SK-MEL-5 (cell line): ENCODE data around the gene C5. TPM values are rescaled to one million over a fixed set of nuclear protein-coding genes. Genes with fewer than 3 reads are reported as not detected.
"Not testable (repeated sequence)": the region's sequence is repeated elsewhere in the genome, so short reads cannot be mapped to it uniquely, and the experiment has no call there.

ENCODE experiments used
- DNase-seq: peaks from one replicate; pipeline ENCODE4 v3.0.0-alpha.2; 2016; ENCODE audit warnings: low read depth, low spot score
- in situ Hi-C: cut with HindIII; loops from 2 replicates; pipeline ENCODE4 v1.10.0; 2016; ENCODE audit warnings: low sequenced_read_pairs, high pct_unique_total_duplicates, low pct_unique_long_range_greater_than_20kb
- polyA plus RNA-seq, 2 experiments: library from polyadenylated mRNA; depleted of rRNA; stranded (reverse); fragments of >200 nt; gene quantifications; 2 replicates each; pipeline ENCODE4 v1.2.3, GENCODE V29; 2015
- total RNA-seq: library from RNA; depleted of rRNA; stranded (reverse); fragments of >200 nt; shearing (Covaris generic); gene quantifications from 2 replicates; pipeline ENCODE4 v1.2.3, GENCODE V29; 2014; rRNA removed

C5 gene
- total RNA-seq = 1.8 and 1.9 TPM in 2 replicates
- 0.85 and 2.5 TPM in 2 replicates for polyA plus RNA-seq (2015; cell fraction: cytosol; rRNA removed)
- 5.3 and 9.1 TPM in 2 replicates for polyA plus RNA-seq (2015; cell fraction: nucleus; rRNA removed)

DNA sequence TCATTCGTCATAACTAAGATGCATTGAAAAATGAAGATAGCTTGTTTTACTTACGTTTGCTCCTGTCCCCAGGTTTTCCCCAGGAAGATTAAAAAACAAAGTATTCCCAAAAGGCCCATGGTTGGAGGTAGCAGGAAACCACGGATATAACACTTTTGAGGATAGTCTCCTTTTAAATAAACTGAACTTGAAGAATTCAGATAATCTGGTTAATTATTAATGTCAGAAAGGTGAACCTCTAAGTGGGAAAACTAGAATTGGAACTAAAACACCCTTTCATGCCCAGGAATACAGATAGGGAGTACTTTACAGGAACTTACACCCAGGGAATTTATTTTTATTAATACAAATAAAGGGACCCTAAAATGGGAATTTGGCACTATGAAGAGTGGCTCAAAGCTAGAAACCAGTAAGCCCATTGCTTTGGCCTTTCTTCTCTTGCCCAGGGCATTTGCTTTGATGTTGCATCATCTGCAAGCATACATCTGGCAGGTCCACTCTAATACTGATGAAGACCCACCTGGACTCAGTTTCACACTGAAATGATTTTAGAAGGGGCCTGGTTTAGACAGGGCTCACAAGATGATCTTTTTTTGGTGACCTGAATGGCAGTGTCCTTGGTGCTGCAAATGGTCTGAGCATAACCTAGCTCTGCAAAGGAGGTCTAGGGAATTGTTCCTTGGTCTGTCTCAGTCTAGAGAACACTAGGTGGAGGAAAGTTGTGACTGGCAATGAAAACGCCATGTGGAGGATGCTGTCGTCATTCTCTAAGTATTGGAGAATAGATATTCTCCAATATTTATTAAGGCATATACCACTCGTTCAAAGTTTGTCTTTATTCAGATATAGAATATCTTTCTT is at the start of gene C5:
Gene C5 (minus strand): TSS at position 148 of the 861 bp plus-strand sequence. CDS start 29 bp downstream, at position 119.
- no peak for DNase-seq
- in situ Hi-C loops = no loop called here

DNA sequence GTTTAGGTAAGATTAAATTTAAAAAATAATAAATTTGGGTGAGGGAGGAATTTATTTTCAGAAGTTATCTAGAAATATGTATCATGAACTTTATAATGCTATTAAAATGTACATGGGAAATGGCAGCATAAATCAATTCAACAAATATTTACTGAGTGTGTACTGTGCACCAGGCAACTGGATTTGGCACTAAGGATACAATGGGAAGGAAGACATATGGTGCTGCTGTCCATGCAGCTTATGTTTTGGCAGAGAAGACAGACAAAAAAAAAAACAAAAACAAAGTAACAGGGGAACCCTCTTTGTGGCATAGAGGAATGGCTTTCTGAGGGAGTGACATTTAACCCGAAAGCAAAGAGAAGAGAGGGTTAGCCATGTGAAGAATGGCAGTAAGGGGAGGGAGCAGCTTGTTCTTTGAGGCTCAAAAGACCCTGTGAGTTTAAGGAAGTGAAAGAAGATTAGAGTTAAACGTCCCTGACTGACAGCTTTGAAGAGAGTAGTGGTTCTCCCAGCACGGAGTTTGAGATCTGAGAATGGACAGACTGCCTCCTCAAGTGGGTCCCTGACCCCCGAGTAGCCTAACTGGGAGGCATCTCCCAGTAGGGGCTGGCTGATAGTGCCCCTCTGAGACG is 48.6 kb upstream of the C5 start:
- in situ Hi-C loops = no loop called here
- DNase-seq = no peak

DNA sequence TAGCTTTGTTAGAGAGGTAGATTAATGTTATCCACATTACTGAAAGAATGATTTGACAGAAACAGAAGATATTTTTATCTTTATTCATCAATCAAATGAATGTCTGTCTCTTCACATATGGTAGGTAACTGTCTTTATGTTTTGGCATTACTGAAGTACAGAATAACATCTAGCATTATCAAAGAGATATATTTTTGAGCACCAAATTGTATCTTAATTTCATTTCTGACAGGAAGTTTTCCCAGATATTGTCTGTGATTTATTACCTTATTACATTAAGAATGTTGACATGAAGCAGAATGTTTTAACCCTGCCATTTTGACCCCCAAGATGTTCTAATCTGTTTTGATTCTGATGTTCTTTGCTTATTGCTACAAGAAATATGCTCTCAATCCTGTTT is 45.0 kb upstream of the C5 start:
- in situ Hi-C loops = no loop called here
- no peak for DNase-seq

DNA sequence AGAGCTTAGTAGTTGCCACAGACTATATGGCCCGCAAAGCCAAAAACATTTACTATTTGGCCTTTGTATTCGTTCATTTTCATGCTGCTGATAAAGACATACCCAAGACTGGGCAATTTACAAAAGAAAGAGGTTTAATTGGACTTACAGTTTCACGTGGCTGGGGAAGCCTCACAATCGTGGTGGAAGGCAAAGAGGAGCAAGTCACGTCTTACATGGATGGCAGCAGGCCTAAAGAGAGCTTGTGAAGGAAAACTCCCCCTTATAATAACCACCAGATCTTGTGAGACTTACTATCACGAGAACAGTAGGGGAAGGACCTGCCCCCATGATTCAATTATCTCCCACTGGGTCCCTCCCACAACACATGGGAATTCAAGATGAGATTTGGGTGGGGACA is 40.7 kb upstream of the C5 start:
- in situ Hi-C loops, DNase-seq: not testable (repeated sequence)

DNA sequence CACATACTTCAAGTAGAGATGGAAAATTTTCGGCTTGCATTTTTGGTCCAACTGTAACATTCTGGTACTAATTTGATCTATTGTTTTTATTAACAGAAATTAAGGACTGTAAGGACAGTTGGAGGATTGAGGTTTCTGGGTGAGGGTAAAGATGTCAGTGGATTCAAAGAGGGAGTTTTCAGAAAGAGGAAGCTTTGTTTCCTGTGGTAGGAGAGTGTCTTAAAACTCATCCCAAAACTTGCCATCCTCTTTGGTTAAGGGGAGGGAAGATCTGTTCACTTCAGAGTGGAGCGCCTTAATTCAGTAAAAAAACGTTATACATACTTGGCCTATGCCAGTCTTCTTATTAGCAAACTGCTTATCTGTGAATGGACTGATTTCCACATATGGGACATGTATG is 38.5 kb upstream of the C5 start:
- no peak for DNase-seq
- in situ Hi-C loops = no loop called here

DNA sequence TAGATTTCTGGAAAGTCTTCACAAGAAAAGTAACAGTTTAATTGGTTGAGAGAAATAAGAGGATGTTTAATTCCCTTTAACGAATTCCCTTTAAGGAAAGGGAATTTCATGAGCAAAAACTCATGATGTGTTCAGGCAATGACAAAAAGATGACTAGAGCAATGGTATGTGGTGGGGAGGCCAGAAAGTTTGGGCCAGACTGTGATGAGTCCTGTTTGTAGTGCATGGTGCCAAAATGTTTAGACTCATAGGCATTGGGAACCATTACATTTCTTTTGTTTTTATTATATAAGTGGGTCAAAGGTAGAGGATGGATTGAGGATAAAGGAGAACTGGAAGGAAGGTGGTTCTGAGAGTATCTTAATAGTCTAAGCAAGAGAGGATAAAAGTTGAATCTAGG is 35.6 kb upstream of the C5 start:
- DNase-seq = no peak
- in situ Hi-C loops = no loop called here

DNA sequence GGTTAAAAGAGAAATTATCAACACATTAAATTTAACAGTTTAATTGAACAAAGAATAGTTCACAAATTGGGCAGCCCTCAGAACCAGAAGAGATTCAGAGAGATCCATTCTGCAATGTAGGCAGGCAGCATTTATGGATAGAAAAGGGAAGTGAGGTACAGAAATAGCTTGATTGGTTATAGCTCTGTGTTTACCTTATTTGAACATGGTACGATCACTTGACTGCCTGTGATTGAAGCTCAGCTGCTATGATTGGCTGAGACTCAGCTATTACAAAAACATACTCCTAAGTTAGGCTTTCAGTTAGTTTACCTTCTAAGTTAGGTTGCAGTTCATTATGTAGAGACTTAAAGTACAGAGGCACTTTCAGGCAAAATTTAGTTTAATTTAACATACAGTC is 32.0 kb upstream of the C5 start:
- no peak for DNase-seq
- in situ Hi-C loops = no loop called here

DNA sequence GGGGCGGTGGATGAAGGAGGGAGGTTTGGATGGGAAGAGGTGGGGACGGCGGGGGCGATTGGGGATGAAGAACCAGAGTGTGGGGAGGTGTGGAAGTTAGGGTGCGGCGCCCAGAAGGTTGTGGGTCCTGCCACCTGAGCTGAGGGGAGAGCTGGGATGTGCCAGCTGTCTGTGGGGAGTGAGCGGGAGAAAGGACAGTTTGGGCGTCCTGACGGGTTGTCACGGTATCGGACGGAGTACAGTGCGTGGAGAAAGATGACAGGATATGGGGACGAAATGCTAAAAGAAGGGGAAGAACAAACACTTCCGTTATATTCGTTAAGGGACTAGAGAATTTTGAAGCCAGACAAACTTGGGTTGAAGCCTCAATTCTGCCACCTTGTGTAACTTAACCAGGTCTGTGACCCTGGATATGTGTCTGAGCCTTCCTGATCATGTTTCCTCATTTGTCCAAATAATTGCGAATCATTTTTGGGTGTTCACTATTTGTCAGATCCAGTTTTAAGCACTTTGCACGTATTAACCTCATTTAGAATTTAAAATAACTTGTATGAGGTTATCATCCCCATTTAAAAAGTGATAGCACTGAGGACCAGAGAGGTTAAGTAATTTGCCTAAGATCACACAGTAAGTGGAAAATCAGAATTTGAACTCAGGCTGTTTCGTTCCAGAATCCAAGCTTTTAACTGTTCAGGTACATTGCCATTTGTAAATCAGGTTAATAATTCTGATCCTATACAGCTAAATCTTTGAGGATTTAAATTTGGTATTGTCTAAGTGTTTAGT is 25.4 kb upstream of the C5 start:
- in situ Hi-C loops = no loop called here

DNA sequence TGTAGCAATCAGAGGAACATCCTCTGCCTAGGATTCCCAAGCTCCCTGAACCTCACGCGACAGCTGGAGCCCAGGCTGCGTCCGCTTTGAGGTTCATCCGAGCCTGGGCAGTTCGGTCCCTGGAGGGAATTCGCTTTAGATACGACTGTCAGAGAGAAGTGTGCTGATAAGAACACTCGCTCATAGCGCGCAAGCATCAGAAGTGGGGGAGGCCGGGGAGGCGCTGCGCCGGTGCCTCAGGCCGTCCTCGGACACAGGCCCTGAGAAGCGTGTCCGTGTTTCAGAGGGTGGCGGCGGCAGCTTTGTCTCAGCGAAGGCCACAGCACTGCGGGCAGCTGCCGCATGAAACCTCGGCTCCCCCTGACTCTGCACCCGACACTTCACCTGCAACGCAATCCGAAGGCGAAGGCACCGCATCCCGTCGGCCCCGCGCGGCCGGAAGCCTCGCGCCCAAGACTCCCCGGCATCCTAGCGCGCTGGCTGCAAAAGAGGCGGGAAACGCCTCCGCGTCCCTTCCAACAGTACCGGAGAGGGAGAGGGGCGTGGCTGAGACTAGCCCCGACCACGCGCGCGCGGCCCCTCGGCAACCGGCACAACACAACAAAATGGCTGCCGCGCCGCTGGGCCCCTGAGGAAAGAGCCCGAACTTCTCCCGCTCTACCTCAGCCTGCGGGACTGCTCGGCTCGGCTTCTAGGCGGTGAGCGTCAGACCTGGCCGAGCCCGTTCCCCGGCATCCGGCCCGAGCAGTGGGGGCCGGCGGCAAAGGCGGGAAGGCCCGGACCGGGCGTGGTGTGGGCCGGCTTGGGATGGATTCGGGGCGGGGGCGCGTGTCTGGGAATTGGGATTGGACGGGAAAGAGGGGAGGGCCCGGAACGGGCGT is 24.5 kb upstream of the C5 start, which contains the start of gene CNTRL:
Gene CNTRL (plus strand): TSS at position 586 of the 881 bp plus-strand sequence. CDS start 13,372 bp downstream, outside the sequence.
- in situ Hi-C loops = no loop called here
- peak; percentile 85 for DNase-seq

More for the DNA sequence above, 25.4 kb upstream of the C5 start:
- no peak for DNase-seq

DNA sequence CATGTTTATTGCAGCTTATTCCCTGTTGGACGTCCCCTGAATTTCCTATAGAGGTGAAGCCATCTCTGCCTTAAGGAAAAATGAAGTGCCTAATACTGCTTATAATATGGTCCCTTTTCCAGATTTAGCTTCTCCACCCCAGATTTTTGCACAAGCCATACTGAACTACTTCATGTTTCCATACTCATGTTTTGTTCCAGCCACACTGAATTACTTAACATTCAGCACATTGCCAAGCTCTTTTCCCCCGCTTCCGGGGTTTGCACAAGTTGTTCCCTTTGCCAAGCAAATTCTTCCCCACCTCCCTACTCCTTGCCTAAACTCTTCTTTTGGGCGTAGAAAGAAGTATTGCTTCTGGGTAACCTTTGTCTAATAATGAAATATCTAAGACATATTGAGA is 23.0 kb upstream of the C5 start:
- DNase-seq = peak; percentile 19
- in situ Hi-C loops = no loop called here

DNA sequence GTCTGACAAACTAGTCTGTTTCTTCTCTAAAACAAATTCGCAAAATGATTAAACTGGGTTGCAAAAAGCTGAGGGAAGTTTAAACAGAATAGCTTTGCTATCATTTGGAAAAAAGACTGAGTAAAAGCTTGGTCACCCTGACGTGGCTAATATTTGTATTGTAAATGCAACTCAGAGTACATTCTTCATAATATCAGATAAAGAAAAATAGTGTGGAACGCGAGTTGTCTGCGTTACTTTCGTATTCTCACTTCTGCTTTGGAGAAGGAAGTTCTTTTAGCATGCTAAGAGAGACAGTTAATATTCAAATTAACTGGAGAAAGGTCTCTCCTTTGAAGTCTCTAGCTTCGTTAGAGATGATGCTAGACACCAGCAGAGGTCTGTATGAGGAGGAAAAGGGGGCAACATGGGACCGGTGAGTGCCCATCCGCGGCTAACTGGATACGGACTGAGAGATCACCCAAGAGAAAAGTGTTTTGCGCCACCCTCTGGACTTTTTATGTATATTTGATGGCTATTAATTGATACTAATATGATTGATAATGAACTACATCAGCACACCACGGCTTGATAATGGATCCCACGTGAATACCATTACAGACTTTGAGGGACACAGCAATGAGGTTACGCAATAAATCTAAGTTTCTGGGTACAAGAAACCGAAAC is 21.8 kb upstream of the C5 start:
- peak; percentile 64 for DNase-seq
- in situ Hi-C loops = no loop called here

DNA sequence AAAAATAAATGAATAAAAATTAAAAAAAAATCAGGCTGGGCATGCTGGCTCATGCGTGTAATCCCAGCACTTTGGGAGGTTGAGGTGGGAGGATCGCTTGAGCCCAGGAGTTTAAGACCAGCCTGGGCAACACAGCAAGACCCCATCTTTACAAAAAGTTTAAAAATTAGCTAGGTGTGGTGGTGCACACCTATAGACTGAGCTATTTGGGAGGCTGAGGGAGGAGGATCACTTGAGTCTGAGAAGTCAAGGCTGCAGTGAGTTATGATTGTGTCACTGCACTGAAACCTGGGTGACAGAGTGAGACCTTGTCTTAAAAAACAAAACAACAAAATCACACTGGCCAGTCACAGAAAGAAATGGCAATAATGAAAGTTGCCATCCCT is 21.3 kb upstream of the C5 start:
- in situ Hi-C loops = no loop called here

DNA sequence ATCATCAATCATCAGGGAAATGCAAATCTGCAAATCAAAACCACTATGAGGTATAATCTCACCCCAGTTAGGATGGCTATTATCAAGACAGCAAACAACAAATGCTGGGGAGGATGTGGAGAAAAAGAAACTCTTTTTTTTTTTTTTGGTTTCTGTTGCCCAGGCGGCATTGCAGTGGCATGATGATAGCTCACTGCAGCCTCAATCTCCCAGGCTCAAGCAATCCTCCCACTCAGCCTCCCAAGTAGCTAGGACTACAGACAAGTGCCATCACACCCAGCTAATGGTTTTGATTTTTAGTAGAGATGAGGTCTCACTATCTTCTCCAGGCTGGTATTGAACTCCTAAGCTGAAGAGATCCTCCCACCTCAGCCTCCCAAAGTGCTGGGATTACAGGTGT is 19.3 kb upstream of the C5 start:
- DNase-seq = no peak
- in situ Hi-C loops = no loop called here

More for the DNA sequence above, 21.3 kb upstream of the C5 start:
- no peak for DNase-seq

DNA sequence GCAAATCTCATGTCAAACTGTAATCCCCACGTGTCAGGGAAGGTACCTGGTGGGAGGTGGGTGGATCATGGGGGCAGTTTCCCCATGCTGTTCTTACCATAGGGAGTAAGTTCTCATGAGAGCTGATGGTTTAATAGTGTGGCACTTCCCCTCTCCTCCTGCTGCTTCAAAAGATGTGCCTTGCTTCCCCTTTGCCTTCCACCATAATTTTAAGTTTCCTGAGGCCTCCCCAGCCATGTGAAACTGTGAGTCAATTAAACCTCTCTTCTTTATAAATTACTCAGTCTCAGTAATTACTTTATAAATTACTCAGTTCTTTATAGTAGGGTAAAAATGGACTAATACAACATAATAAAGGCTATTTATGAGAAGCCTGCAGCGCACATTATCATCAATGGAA is 17.6 kb upstream of the C5 start:
- in situ Hi-C loops = no loop called here
- DNase-seq = no peak

DNA sequence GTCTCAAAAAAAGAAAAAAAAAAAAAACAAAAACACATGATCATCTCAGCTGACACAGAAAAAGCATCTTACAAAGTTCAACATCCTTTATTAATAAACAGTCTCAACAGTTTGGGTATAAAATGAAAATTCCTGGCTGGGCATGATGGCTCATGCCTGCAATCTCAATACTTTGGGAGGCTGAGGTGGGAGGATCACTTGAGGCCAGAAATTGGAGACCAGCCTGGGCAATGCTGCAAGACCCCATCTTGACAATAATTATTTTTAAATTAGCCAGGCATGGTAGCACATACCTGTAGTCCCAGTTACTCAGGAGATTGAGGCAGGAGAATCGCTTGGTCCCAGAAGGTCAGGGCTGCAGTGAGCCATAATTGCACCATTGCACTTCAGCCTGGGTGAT is 16.8 kb upstream of the C5 start:
- in situ Hi-C loops = no loop called here
- DNase-seq = no peak

DNA sequence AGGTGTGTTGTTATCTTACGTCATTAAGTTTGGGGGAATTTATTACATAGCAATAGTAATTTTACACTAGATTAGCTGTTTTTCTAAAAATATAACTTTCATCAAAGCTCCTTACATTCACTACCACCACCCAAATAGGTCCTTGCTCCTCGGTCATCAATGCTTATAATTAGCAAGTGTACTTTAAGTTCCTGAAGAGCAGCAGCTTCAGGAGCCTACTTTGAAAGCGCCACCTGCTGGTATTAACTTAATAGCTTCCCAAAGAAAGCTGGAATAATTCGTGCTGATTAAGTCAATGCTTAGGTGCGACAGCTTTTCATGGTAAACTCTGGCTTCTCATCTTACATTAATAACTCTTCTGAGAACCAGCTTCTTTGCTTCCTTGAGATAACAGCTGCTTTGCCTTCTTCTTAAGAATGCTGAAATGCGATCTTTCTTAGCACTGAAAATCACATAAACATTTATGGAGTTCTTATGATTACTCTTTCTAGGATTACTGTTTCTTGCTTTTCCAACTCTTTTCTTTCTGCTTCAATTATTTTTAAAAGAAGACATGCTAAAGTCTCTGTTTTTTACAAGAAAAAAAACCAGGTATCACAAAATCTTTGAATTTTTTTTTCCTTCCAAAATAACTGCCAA is 10.0 kb upstream of the C5 start:
- in situ Hi-C loops = no loop called here
- DNase-seq = peak; percentile 78
